Panc1 (cell line): ENCODE data around the gene CHRD.

ENCODE experiments used
- POLR2AphosphoS5 ChIP-seq: IDR thresholded peaks from 2 replicates; pipeline ENCODE4 v1.6.1; 2012; ENCODE audit warnings: mild to moderate bottlenecking, low read depth, low read length, moderate library complexity
- SIN3A ChIP-seq: IDR thresholded peaks from 2 replicates; pipeline ENCODE4 v1.6.1; 2012; ENCODE audit warnings: low read depth, mild to moderate bottlenecking, low read length, moderate library complexity, borderline replicate concordance; ENCODE audit not compliant: insufficient read depth
- TF ChIP-seq, protein P1 (sequence below), 2 experiments: IDR thresholded peaks; 2 replicates each; pipeline ENCODE4 v1.6.1; 2011 to 2012; ENCODE audit warnings: low read depth in 2 of 2, control low read depth in 1 of 2, low read length in 1 of 2, mild to moderate bottlenecking in 1 of 2, moderate library complexity in 1 of 2; ENCODE audit not compliant: insufficient read depth in 1 of 2
- TF ChIP-seq, protein P2 (sequence below): fragments of 450-650 bp; IDR thresholded peaks from 2 replicates; pipeline ENCODE4 v1.5.1; 2017; ENCODE audit warnings: mild to moderate bottlenecking

DNA sequence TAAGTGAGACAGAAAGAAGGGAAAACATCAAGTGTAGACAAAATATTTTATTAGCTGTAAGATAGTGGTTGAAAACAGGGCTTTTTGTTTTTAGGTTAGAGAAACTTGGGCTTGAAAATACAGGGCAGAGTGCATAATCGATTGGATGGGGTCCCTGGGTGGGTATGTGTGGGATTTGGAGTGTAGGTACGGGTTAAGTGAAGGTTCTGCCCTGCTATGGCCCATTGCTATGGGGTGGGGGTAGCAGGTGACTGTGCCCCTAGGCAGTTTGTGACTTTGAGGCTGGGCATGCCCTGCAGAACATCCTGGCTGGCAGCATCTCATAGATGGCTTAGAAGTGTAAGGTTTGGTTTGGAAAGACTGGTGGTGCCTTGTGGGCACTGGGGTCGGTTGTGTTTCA lies 46.2 kb upstream of the CHRD start:
- TF ChIP-seq, protein P1, sequence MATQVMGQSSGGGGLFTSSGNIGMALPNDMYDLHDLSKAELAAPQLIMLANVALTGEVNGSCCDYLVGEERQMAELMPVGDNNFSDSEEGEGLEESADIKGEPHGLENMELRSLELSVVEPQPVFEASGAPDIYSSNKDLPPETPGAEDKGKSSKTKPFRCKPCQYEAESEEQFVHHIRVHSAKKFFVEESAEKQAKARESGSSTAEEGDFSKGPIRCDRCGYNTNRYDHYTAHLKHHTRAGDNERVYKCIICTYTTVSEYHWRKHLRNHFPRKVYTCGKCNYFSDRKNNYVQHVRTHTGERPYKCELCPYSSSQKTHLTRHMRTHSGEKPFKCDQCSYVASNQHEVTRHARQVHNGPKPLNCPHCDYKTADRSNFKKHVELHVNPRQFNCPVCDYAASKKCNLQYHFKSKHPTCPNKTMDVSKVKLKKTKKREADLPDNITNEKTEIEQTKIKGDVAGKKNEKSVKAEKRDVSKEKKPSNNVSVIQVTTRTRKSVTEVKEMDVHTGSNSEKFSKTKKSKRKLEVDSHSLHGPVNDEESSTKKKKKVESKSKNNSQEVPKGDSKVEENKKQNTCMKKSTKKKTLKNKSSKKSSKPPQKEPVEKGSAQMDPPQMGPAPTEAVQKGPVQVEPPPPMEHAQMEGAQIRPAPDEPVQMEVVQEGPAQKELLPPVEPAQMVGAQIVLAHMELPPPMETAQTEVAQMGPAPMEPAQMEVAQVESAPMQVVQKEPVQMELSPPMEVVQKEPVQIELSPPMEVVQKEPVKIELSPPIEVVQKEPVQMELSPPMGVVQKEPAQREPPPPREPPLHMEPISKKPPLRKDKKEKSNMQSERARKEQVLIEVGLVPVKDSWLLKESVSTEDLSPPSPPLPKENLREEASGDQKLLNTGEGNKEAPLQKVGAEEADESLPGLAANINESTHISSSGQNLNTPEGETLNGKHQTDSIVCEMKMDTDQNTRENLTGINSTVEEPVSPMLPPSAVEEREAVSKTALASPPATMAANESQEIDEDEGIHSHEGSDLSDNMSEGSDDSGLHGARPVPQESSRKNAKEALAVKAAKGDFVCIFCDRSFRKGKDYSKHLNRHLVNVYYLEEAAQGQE (IDR thresholded peaks at IDR 0.05; ENCODE audit: insufficient read depth in 1 of 2, low read depth in 2 of 2, low read length in 1 of 2): no peak
- TF ChIP-seq, protein P2, sequence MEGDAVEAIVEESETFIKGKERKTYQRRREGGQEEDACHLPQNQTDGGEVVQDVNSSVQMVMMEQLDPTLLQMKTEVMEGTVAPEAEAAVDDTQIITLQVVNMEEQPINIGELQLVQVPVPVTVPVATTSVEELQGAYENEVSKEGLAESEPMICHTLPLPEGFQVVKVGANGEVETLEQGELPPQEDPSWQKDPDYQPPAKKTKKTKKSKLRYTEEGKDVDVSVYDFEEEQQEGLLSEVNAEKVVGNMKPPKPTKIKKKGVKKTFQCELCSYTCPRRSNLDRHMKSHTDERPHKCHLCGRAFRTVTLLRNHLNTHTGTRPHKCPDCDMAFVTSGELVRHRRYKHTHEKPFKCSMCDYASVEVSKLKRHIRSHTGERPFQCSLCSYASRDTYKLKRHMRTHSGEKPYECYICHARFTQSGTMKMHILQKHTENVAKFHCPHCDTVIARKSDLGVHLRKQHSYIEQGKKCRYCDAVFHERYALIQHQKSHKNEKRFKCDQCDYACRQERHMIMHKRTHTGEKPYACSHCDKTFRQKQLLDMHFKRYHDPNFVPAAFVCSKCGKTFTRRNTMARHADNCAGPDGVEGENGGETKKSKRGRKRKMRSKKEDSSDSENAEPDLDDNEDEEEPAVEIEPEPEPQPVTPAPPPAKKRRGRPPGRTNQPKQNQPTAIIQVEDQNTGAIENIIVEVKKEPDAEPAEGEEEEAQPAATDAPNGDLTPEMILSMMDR: no peak
- TF ChIP-seq POLR2AphosphoS5: no peak
- no peak for TF ChIP-seq SIN3A
